Keratinocyte (primary cell): ENCODE data around the gene RAB11FIP2.

Experiments
- CTCF ChIP-seq, 3 experiments: IDR thresholded peaks in 1 of 3; conservative IDR thresholded peaks in 1 of 3; optimal IDR thresholded peaks in 1 of 3; 2 replicates in 2 of 3; 3 replicates in 1 of 3; pipeline versions ENCODE3 to v1.5.1; 2011; ENCODE audit warnings: low read length in 3 of 3, mild to moderate bottlenecking in 3 of 3, moderate library complexity in 2 of 3, control low read depth in 1 of 3, inconsistent platforms in 1 of 3; ENCODE audit not compliant: insufficient read depth in 2 of 3; ENCODE audit errors: extremely low read depth in 1 of 3
- EZH2 ChIP-seq: IDR thresholded peaks from one replicate; pipeline ENCODE4 v1.6.1; 2012; ENCODE audit warnings: inconsistent platforms, mild to moderate bottlenecking, low read length, moderate library complexity

- no peak for TF ChIP-seq CTCF (optimal IDR thresholded peaks at IDR 0.05 in 1 of 3, IDR thresholded peaks at IDR 0.05 in 1 of 3, conservative IDR thresholded peaks at IDR 0.05 in 1 of 3; ENCODE audit: extremely low read depth in 1 of 3, insufficient read depth in 2 of 3, low read length in 3 of 3)
- TF ChIP-seq EZH2, result no peak
Observed at GRCh38 chr10:118080817-118081216, 34.1 kb upstream of the RAB11FIP2 start.
